Transverse colon (tissue), 4 donors: ENCODE data around the gene FBN2.

ENCODE experiments used
- EP300 ChIP-seq: sonication (generic); formaldehyde crosslinking; IDR thresholded peaks from one replicate; pipeline ENCODE4 v1.6.1; 2017; ENCODE audit warnings: antibody characterized with exemption, low read depth
- POLR2A ChIP-seq: fragments of 450-650 bp; IDR thresholded peaks from one replicate; pipeline ENCODE4 v1.6.1; 2016; ENCODE audit warnings: antibody characterized with exemption, mild to moderate bottlenecking, moderate library complexity
- POLR2AphosphoS5 ChIP-seq, 3 donors: sonication (generic); formaldehyde crosslinking; IDR thresholded peaks; one replicate each; pipeline ENCODE4 v1.6.1; 2016; ENCODE audit warnings: antibody characterized with exemption in 3 of 3
- TF ChIP-seq, protein P1 (sequence below), 5 experiments: fragments of 200-600 bp in 3 of 5; fragments of 450-650 bp in 2 of 5; sonication (generic) in 3 of 5; IDR thresholded peaks; 1 replicate in 2 of 5; 2 replicates in 3 of 5; pipeline ENCODE4 v1.5.1; 2016 to 2017; ENCODE audit warnings: antibody characterized with exemption in 5 of 5, inconsistent platforms in 3 of 5, mild to moderate bottlenecking in 2 of 5, moderate library complexity in 1 of 5

DNA sequence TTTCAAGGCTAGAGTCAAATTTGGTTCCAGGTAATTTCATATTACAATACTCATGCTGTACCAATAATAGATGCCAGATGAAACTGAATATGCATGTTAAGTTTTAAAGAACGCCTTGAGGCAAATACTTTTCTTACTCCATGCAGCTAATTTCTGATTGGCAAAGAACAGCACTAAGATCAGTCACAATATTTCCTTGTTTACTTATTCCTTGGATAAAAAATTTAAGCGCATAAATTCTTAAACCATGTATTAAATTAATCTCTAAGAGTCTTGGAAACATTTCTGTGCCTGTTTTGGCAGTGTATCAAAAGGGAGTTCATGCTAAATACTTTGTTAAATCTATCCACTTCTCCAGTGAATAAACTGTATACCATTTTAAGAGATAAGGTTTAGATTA, 281.0 kb downstream of the FBN2 start:
- TF ChIP-seq, protein P1, sequence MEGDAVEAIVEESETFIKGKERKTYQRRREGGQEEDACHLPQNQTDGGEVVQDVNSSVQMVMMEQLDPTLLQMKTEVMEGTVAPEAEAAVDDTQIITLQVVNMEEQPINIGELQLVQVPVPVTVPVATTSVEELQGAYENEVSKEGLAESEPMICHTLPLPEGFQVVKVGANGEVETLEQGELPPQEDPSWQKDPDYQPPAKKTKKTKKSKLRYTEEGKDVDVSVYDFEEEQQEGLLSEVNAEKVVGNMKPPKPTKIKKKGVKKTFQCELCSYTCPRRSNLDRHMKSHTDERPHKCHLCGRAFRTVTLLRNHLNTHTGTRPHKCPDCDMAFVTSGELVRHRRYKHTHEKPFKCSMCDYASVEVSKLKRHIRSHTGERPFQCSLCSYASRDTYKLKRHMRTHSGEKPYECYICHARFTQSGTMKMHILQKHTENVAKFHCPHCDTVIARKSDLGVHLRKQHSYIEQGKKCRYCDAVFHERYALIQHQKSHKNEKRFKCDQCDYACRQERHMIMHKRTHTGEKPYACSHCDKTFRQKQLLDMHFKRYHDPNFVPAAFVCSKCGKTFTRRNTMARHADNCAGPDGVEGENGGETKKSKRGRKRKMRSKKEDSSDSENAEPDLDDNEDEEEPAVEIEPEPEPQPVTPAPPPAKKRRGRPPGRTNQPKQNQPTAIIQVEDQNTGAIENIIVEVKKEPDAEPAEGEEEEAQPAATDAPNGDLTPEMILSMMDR (IDR thresholded peaks at IDR 0.05) = no peak
- TF ChIP-seq POLR2AphosphoS5 (IDR thresholded peaks at IDR 0.05) = no peak
- TF ChIP-seq POLR2A = no peak
- TF ChIP-seq EP300 = no peak
